Umbilical cord (tissue), 2 donors: ENCODE data around the gene LUC7L. TPM values are rescaled to one million over a fixed set of nuclear protein-coding genes. Genes with fewer than 3 reads are reported as not detected.
"Not testable (repeated sequence)": the region's sequence is repeated elsewhere in the genome, so short reads cannot be mapped to it uniquely, and the experiment has no call there.

Experiments
- DNase-seq: peaks from one replicate; pipeline ENCODE4 v3.0.0-alpha.2; 2015; ENCODE audit warnings: low spot score
- total RNA-seq: library from RNA; depleted of rRNA; stranded (reverse); fragments of >200 nt; gene quantifications from one replicate; pipeline ENCODE4 v1.2.3, GENCODE V29; 2014; ENCODE audit warnings: low replicate concordance; ENCODE audit not compliant: insufficient read depth

LUC7L gene
- total RNA-seq, 1 donor from 2014 or later = 50.3 TPM

DNA sequence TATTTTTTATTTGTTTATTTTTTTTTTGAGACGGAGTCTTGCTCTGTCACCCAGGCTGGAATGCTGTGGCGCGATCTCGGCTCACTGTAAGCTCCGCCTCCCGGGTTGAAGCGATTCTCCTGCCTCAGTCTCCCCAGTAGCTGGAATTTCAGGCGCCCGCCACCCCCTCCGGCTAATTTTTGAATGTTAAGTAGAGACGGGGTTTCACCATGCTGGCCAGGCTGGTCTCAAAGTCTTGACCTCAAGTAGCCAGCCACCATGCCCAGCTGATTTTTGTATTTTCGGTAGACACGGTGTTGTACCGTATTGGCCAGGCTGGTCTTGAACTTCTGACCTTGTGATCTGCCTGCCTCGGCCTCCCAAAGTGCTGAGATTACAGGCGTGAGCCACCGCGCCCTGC is 1.1 kb upstream of the LUC7L start:
- not testable (repeated sequence) for DNase-seq

GRCh38 chr16:229731-230281 is 557 bp upstream of the LUC7L start:
- no peak for DNase-seq

DNA sequence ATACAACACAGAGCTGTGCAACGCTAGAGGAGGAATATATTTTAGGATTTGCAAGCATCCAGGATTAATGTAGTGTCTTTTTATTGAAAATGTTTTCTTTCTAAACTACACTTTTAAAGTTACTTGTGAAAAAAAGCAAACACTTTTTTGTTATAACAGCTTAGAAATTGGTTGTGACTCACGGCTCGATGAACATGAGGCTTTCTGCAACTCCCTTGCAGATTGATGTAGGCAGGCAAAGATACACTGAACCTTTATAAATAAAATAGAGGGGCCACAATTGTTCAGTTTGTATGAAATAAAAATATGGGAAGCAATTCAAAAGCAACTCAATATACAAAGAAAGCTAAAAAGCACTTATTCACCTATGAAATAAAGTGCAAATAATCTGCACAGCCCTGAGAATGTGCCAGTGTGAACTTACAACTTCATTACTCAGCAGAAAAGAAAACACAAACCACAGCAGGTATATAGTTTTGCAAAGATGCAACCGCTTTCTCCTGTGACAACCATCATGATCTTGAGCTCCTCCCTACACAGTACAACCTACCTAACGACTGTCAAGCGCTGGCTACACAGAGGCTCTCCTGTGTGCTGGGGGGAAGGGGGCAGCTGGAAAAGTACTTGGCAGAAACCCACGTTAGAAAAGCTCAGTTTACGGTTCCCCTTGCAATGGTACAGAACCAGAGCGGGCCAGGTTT is 948 bp downstream of the LUC7L start:
- no peak for DNase-seq

DNA sequence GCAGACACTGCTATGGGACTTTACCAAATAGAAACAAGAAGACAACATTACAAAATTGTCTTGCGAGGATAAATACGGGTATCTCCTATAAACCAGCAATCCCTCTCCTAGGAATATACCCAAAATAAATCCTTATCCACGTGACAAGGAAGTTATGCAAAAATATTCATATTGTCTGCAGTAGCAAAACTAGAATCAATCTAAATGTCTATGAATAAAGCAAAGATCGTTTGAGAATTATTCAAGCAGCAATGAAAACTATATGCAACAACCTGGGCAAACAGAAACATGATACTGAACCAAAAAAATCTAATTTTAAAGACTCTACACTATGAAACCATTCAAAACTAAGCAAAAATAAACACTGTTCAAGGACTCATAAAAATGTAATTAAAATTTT is 9.2 kb downstream of the LUC7L start:
- DNase-seq = no peak

- DNase-seq = no peak
Observed at GRCh38 chr16:212999-213398, 16.2 kb downstream of the LUC7L start.

DNA sequence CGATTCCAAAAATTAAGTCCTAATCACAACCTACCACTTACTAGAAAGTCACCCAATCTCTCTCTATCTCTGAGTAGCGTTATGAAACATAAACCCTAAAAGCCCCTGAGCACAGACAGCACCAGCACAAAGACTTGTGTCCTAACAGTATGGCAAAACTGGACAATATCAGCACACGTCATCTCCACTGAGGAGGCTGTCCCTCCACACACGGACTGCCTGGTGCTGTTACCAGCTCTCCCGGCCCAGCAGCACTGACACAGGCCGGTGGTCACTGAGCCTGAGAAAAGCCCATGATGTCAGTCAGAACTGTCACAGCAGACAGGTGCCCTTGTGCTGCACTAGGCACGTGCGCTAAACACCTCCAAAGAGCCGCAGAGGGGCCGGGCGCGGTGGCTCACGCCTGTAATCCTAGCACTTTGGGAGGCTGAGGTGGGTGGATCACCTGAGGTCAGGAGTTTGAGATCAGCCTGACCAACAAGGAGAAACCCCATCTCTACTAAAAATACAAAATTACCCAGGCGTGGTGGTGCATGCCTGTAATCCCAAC is 17.5 kb downstream of the LUC7L start:
- DNase-seq = not testable (repeated sequence)

DNA sequence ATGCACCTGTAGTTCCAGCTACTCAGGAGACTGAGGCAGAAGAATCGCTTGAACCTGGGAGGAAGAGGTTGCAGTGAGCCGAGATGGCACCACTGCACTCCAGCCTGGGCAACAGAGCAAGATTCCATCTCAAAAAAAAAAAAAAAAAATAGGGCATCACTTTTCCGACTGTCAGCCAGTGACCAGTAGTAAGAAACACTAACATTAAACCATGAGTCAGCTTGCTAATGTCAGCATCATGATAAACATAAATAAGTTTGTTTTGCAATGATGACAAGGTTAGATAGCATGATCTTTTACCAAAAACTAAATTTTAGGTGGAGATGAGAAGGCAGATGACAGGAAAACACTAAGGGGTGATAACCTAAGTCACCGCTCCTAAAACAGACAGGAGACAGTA is 19.9 kb downstream of the LUC7L start:
- DNase-seq = not testable (repeated sequence)

GRCh38 chr16:204046-204445 is 25.2 kb downstream of the LUC7L start:
- not testable (repeated sequence) for DNase-seq

- DNase-seq = no peak
Observed at GRCh38 chr16:203246-203645, 26.0 kb downstream of the LUC7L start.

DNA sequence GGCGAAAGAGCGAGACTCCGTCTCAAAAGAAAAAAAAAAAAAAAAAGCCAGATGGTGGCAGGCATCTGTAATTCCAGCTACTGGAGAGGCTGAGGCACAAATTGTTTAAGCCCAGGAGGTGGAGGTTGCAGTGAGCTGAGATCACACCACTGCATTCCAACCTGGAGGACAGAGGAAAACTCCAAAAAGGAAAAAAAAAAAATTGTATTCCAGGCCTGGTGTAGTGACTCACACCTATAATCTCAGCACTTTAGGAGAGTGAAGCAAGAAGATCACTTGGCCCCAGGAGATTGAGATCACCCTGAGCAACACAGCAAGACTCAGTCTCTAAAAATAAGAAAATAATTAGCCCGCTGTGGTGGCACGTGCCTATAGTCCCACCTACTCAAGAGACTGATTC is 28.9 kb downstream of the LUC7L start:
- peak; percentile 31 for DNase-seq

DNA sequence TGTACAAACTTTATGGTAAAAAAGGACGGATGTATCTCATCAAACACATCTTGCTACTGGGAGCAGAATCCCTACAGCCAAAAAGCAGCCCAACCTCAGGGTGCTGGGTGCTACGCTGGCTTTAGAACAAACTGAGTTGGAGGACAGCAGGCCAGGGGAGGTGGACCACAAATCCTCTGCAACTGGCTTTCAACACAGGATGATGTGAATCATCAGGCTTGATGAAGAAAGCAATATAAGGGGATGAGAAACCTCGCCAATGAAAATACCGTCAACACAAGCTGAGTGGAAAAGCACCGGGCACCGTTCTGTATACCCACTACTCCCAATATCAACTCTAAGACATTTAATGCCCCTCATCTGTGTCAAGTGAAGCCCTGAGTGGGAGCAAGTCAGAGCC is 34.7 kb downstream of the LUC7L start:
- no peak for DNase-seq

- no peak for DNase-seq
Observed at GRCh38 chr16:193441-193840, 35.8 kb downstream of the LUC7L start.

- no peak for DNase-seq
Observed at GRCh38 chr16:192686-193085, 36.6 kb downstream of the LUC7L start.

DNA sequence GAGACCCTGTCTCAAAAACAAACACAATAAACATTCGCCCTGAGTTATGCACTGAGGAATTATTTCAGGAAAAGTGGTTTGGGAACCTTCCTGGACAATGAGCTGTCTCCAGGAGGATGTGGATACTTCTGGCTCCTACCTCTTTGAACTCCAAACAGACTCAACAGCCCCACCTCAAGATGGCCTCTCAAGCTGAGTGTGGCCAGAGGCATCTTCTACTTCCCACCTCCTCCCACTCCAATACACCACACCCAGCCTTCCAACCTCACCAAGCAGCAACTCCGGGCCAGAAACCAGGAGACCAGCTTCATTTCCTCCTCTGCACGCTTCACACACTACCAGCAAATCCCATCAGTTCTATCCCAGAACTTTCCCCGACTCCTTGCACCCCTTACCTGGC is 37.4 kb downstream of the LUC7L start:
- no peak for DNase-seq

DNA sequence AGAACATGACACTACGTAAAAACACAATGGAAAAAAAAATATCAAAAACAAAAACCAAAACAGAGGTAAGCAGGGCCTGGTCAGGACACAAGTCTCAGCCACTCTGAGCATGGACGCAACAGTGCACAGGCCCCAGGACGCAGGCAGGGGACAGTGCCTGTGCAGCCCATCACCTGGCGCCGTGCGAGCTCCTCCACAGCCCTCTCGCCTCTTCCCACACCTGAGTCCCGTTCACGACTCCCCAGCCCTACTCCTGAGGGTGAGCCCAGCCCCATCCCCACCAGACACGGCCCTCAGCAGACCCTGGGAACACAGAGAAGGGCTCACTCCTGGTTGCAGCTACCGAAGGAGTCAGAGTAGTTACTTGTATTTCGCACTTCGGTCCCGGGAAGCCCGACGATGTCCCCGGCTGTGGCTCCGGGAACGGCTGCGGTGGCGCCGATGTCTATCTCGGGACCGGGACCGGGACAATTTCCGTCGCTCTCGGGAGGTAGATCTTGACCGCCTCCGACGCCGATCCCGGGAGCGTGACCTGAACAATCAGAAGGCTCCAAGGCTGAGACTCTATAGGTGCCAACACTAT is 39.6 kb downstream of the LUC7L start:
- DNase-seq = no peak

GRCh38 chr16:188674-189073 is 40.6 kb downstream of the LUC7L start:
- no peak for DNase-seq

DNA sequence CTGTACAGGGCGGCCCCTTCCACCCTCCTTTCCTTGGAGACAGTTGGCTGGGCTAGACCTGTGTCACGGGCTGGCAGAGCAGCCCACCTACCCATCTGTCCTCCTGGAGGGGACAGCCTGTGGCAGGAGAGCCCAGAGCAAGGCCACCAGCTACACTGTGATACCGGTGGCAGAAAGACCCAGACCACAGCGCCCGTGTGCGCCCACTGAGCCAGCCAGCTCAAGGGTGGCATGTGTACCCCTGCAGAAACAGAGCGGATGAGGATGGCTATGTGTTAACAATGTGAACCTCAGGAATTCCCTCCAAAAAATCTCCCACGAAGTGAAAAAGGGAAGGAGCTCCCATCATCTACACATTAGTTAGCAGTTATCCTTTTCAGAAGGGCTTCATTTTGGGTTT is 41.9 kb downstream of the LUC7L start:
- no peak for DNase-seq

- no peak for DNase-seq
Observed at GRCh38 chr16:185691-186090, 43.6 kb downstream of the LUC7L start.

GRCh38 chr16:185213-185612 is 44.0 kb downstream of the LUC7L start:
- no peak for DNase-seq

- DNase-seq = no peak
Observed at GRCh38 chr16:183005-183404, 46.2 kb downstream of the LUC7L start.

- no peak for DNase-seq
Observed at GRCh38 chr16:181565-182021, 47.7 kb downstream of the LUC7L start.

DNA sequence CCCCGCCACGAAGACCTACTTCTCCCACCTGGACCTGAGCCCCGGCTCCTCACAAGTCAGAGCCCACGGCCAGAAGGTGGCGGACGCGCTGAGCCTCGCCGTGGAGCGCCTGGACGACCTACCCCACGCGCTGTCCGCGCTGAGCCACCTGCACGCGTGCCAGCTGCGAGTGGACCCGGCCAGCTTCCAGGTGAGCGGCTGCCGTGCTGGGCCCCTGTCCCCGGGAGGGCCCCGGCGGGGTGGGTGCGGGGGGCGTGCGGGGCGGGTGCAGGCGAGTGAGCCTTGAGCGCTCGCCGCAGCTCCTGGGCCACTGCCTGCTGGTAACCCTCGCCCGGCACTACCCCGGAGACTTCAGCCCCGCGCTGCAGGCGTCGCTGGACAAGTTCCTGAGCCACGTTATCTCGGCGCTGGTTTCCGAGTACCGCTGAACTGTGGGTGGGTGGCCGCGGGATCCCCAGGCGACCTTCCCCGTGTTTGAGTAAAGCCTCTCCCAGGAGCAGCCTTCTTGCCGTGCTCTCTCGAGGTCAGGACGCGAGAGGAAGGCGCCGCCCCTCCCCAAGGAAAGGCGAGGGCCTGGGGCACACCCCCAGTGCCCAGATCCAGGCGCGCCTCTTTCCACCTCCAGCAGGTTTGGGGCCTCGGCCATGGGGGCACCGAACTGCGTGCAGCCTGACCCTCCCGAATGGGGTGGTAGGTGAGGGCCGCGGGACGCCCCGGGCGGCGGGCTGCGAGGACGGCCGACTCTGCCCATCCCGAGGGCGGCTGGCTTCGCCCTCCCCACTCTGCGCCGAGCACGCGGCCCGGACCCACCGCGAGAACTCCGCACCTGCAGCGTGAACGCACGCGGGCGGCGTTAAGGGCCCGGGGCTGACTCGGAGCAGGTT is 48.3 kb downstream of the LUC7L start:
- peak; percentile 35 for DNase-seq
